PC-3 (cell line): Measurements from ENCODE around the gene FUNDC1.
"Not testable (repeated sequence)": the region's sequence is repeated elsewhere in the genome, so short reads cannot be mapped to it uniquely, and the experiment has no call there.

Experiments
- EZH2 ChIP-seq: fragments of 300-600 bp; sonication (generic); IDR thresholded peaks from one replicate; pipeline ENCODE4 v1.6.1; 2017; ENCODE audit warnings: antibody characterized with exemption, mild to moderate bottlenecking, low read length; ENCODE audit not compliant: unreplicated experiment
- EZH2phosphoT487 ChIP-seq: fragments of 300-600 bp; sonication (generic); IDR thresholded peaks from 2 replicates; pipeline ENCODE4 v1.6.1; 2018; ENCODE audit warnings: mild to moderate bottlenecking, antibody characterized with exemption, low read length, borderline replicate concordance
- TF ChIP-seq, protein P1 (sequence below): fragments of 300-600 bp; sonication (generic); conservative IDR thresholded peaks from 2 replicates; pipeline ENCODE4 v1.5.1; 2017; ENCODE audit warnings: antibody characterized with exemption, low read depth, mild to moderate bottlenecking, low read length

- TF ChIP-seq, protein P1, sequence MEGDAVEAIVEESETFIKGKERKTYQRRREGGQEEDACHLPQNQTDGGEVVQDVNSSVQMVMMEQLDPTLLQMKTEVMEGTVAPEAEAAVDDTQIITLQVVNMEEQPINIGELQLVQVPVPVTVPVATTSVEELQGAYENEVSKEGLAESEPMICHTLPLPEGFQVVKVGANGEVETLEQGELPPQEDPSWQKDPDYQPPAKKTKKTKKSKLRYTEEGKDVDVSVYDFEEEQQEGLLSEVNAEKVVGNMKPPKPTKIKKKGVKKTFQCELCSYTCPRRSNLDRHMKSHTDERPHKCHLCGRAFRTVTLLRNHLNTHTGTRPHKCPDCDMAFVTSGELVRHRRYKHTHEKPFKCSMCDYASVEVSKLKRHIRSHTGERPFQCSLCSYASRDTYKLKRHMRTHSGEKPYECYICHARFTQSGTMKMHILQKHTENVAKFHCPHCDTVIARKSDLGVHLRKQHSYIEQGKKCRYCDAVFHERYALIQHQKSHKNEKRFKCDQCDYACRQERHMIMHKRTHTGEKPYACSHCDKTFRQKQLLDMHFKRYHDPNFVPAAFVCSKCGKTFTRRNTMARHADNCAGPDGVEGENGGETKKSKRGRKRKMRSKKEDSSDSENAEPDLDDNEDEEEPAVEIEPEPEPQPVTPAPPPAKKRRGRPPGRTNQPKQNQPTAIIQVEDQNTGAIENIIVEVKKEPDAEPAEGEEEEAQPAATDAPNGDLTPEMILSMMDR, result not testable (repeated sequence)
- not testable (repeated sequence) for TF ChIP-seq EZH2, EZH2phosphoT487
Observed at GRCh38 chrX:44561896-44562295, 19.2 kb upstream of the FUNDC1 start.
